NCI-H2029 treated with DMSO at 0.1 percent for 48 hours (cell line): ENCODE measurements around the gene SI.
"Not testable (repeated sequence)": the region's sequence is repeated elsewhere in the genome, so short reads cannot be mapped to it uniquely, and the experiment has no call there.

Experiments
- DNase-seq: peaks from one replicate; lab custom pipeline; 2025; lab: John Stamatoyannopoulos, UW

Gene SI

DNA sequence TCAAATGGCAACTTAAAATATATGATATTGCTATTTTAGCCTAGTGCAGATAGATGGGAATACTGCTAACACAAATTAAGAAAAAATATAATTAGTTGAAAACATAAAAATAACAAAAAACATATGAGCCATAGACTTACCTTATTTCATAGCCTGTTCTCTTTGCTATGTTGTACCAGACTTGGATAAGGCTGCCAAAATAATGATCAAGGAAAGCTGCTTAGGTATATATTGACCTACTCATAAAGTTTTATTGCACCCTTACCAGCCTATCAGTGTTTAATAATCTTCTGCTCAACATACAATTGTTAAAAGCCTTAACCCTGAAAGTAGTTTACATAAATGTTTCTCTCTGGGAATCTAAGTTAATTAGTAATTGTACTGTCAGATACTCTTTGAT lies at the start of gene SI:
TSS of gene SI (minus strand) at position 204 of the 400 bp plus-strand sequence. CDS start 2,484 bp downstream, outside the sequence.
- DNase-seq, result no peak

DNA sequence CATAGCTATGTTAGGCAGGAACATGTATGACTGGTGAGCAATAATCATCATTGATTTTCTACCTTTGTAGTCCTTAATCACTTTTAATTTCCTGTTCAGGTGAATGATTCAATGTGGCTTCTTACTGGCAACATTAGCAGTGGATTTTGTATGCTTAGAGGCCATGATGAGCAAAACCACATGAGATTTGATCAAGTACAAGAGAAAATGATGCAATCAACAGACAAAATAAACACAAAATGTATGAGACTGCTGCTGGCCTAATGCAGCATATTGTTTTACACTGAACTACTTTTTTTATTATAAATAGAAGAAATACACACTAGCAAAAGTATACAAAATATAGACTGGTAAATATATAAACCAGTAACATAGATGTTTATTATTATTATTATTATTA lies 47.5 kb upstream of the SI start:
- no peak for DNase-seq

DNA sequence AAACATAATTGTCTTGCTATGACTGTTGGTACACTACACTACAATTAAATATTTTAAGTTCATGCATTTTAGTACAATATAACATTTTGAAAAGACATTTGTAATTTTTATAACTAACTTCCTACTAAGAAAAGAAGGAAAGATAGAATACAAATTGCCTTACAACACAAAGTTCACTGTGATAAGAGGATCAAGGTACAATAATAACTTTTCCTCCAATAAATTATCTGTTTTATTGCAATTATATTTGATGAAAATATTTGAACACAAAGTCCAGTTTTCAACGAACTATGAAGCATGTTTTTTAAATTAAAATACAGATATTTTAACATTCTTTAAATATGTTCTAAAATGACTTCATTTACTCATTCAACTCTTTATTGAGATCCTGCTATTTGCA lies 33.1 kb upstream of the SI start:
- no peak for DNase-seq

DNA sequence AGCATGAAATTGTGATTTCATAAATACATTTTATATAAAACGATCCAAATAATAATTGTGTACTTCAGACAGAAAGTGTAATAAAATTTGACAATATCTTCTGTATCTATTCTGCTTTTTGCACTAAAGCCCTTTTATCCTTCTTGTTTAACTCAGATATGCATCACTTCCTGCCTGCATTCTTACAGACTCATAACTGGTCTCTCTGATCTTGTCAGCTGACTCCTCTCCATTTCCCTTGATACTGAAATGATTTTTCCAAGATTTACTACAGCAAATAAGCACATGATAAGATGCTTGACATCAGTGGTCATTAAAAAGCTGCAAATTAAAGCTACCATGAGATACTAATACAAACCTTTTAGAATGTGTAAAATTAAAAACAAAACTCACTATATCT lies 25.3 kb upstream of the SI start:
- no peak for DNase-seq

DNA sequence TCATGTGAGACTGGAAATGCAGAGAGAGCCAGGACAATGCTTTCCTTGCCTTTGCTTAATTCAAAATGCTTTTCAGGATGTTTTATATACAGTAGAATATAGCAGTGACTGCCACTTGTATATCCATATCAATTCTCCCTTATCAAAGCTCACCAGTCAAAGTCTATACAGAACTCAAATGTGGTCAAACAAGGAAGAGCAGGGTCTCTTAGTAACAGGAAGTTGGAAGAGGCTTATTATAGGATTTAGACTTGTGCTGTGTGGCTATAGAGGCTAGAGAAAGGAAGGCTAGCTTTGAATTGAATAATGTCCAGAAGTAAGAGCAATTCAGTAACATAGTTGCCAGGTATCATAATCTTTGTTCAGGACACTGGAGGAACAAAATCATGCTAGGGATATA lies 4.4 kb upstream of the SI start:
- no peak for DNase-seq

DNA sequence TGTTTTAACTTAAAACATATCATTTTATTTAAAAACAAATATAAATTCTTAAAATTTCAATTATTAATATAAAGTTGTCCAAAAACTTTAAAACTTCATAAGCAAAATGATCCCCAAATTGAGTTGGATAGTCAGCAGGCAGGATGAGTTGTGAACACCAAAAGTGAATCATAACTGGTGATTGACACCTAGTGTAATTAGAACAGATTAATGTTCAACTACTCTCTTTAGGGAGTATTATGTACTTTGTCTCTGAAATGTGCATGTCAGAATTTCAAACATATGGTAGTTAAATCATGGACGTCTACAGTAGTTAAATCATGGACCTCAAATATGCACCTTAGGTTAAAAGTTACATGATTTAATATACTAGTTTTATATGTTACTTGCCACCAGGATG lies 2.9 kb upstream of the SI start:
- no peak for DNase-seq

DNA sequence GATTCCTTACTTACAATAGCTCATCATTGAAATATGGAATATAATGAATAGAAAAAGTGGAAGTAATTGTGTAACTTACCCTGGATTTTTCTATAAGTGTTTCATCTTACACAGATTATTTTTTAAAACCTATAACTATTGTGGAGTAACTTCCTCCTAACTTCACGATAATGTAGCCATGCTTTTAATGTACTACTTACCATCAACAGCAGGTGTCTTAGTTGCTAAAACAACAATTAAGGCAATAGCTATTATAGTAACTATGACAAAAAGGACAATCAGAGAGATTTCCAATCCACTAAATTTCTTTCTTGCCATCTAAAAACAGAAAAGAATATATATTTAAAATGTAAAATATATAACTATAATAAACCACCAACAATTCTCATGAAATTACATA lies 2.6 kb downstream of the SI start:
- no peak for DNase-seq

DNA sequence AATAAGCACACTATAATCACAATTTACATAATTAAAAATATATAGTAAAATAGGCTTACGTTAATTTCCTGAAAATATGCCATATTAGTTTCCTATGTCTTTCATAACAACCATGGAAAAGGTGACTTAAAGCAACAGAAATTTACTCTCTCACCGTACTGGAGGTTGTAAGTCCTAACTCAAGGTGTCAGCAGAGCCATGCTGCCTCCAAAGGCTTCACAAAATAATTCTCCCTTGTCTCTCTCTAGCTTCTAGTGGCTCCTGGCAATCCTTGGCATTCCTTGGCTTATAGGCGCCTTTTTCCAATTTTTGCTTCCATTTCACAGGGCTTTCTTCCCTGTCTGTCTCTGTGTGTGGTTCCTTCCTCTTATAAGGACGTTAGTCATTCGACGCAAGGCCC lies 7.6 kb downstream of the SI start:
- no peak for DNase-seq

DNA sequence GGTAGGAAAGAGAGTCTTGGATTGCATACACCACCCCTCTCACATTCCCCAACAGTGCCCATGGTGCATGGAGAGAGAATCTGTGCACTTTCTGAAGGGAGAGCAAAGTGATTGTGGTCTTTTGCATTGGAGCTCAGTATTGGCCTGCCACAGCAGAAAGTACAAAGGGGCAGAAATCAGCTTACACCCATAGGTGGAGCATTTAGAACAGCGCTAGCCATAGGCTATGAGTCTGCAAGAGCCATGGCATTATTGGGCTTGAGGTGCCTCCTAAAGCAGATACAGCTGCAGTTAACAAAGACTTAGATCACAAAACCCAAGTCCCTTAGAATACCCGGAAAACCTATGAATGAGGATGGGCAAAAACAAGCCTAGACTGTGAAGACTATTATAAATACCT lies 21.8 kb downstream of the SI start:
- DNase-seq, result no peak

DNA sequence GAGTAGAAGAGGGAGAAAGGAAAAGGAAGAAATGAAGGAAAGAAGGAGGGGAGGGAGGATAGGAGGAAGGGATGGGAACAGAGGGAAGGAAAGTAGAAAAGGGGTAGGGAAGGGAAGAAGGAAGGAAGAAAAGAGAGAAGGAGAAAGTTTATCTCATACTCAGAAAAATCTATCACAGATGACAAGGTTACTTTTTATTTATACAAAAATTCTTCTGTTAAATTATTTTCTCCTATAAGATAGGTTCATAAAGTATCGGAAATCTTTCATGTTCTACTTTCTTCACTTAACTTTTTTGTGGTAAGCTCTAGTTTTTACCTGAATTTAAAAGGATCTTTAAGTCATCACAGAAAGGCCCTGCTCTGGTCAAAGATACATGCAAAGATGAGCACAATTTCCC lies 38.1 kb downstream of the SI start:
- DNase-seq, result no peak

DNA sequence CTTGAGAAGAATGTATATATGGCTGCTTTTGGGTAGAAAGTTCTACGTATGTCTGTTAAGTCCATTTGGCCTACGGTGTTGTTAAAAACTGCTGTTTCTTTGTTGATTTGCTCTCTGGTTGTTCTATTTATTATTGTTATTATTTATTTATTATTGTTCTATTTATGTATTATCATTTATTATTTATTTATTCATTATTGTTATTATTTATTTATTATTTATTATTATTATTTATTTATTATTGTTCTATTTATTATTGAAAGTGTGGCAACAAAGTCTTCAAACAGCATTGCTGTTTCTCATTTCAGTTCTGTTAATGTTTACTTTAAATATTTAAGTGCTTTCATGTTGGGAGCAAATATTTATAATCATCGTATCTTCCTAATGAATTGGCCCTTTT lies 66.7 kb downstream of the SI start:
- no peak for DNase-seq

DNA sequence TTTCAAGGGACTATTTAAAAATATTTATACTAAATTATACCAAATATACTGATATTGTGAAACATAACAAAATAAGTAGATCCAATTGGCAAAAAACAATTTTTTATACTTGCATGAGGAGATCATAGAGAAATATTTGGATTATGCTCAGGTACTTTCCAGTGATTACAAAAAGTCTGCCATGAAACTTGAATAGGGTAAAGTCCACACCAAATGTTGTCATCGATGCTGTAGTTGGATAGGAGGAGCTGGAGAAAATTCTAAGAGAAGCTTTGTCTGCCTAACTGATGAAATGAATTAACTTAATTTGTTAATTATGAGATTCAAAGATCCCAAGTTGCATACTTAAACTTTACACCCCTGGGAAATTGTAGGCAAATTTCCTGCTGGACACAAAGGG lies 93.3 kb downstream of the SI start:
- DNase-seq, result no peak

DNA sequence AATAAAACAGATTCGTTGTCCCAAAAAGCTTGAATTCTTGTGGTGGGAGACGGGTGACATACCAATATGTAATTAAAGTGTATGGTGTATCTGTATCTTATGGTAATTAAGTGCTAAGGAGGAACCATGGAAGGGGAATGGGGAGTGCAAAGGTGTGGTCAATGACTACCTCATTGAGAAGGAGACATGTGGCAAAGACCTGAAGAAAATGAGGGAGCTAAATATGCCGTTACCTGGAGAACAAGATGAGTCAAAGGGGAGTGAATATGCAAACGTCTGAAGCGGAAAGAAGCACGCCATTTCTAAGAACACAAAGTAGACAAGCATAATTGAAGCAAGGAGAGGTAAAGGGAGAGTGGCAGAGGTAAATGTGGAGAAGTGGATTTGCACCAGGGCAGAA lies 115.7 kb downstream of the SI start:
- DNase-seq, result no peak

DNA sequence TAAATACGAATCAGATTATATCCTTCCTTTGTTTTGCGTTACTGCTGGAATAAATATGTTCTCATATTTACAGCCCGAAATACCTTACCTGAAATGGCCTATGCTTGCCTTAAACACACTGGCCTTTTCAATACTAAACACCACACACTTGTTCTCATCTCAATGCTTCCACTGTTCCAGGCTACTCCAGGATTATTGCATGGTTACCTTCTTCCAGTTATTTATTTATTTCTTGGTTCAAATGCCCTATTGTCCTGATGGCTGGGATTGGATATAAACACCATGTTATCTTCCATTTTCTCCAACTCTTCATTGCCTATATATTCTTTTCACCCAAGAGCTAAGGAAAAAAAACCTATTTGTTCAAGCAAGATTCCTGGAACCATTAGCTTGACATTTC lies 125.3 kb downstream of the SI start:
- DNase-seq, result no peak

DNA sequence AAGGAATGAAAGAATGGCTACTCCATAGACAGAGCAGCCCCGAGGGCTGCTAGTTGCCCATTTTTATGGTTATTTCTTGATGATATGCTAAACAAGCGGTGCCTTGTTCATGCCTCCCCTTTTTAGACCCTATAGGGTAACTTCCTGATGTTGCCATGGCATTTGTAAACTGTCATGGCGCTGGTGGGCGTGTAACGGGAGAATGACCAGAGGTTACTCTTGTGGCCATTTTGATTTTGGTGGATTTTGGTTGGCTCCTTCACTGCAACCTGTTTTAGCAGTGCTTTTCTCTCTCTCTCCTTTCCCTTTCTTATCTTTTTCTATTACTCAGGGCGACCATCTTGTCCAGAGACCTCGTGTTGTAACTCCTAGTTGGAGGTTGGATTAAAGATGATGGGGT lies 126.9 kb downstream of the SI start:
- DNase-seq, result not testable (repeated sequence)

DNA sequence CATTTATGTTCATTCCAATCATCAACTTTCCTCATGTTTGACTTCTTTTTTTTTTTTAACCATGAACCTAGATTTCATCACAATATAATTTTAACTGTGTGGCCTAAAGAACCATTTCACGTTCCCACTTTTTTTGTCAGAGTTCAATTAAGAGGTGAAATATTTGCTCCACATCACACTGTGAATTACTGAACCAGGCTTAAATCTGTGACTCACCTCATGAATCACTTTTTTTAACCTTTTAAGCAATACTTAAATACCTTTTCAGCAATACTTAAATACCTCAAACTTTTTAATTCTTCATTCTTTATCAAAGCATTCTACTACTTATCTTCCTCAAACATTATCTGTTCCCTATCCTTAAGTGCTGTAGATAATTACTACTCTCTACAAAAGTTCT lies 137.6 kb downstream of the SI start:
- DNase-seq, result no peak

DNA sequence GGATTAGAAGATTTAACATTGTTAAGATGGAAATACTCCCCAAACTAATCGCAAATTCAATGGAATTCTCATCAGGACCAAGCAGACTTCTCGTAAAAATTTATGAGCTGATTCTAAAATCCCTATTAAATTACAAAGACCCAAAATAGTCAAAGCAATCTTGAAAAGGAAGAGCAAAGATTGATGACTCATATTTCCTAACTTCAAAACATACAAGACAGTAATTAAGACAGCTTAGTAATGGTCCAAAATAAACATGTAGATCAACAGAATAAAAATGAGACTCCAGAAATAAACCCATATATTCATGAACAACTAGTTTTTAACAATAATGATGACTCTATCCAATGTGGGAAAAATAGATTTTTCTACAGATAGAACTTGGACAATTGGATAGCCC lies 148.7 kb downstream of the SI start:
- DNase-seq, result no peak
